GM10248 (cell line): Measurements from ENCODE around the gene MACROH2A2.
"Not testable (repeated sequence)": the region's sequence is repeated elsewhere in the genome, so short reads cannot be mapped to it uniquely, and the experiment has no call there.

Experiments used
- CTCF ChIA-PET: fragments of 300-600 bp; sonication (Branson Sonifier 250); formaldehyde crosslinking; extraction: SDS; loops from one replicate; lab custom pipeline; 2021; ENCODE audit warnings: antibody characterized with exemption; lab: Yijun Ruan, JAX
- POLR2A ChIA-PET: fragments of 350-650 bp; sonication (Branson Sonifier 250); formaldehyde crosslinking; extraction: SDS; loops from one replicate; lab custom pipeline; 2020; ENCODE audit warnings: antibody characterized with exemption; lab: Yijun Ruan, JAX
- DNase-seq: peaks from one replicate; pipeline ENCODE4 v3.0.0; 2012; ENCODE audit errors: extremely low spot score
- CTCF ChIP-seq: IDR thresholded peaks from 2 replicates; pipeline ENCODE4 v1.5.1; 2012; ENCODE audit warnings: mild to moderate bottlenecking, low read depth; ENCODE audit errors: extremely low read depth, missing control alignments, control extremely low read depth

The MACROH2A2 gene

GRCh38 chr10:70122742-70123141 lies 70.1 kb downstream of the MACROH2A2 start:
- ChIA-PET CTCF (interaction anchor here (1.2 to 8.6 kb wide), 5 partner anchors 6 to 242 kb away, joined by 3 to 100 read pairs (median 6); partner anchors contain the start of gene TYSND1), POLR2A (no interaction called here)

DNA sequence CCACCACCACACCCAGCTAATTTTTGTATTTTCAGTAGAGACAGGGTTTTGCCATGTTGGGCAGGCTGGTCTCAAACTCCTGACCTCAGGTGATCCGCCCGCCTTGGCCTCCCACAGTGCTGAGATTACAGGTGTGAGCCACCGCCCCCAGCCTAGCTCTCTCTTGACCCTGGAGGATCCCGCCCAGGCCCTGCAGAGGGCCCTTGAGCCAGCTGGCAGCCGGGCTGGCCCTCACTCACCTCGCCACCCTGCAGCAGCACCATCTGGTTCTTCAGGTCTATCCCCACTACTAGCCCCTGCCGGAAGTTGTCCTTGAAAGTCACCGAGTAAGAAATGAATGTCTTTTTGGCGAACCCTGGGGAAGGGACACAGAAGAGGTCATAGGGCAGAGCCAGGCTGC lies 70.5 kb downstream of the MACROH2A2 start:
- DNase-seq, POLR2A ChIA-PET: not testable (repeated sequence)
- CTCF ChIA-PET: interaction anchor here (1.0 to 8.6 kb wide), 6 partner anchors 6 to 241 kb away, joined by 3 to 100 read pairs (median 5); partner anchors contain the start of gene TYSND1

More at GRCh38 chr10:70122742-70123141, 70.1 kb downstream of the MACROH2A2 start:
- DNase-seq: no peak
- TF ChIP-seq CTCF: no peak

GRCh38 chr10:70123817-70124216 lies 71.2 kb downstream of the MACROH2A2 start:
- CTCF ChIA-PET: interaction anchor here (1.0 to 8.6 kb wide), 4 partner anchors 7 to 22 kb away, joined by 3 to 100 read pairs (median 8); partner anchors contain the start of gene TYSND1
- TF ChIP-seq CTCF: no peak
- DNase-seq: no peak
- POLR2A ChIA-PET: no interaction called here

GRCh38 chr10:70124415-70124814 lies 71.8 kb downstream of the MACROH2A2 start:
- no peak for DNase-seq
- TF ChIP-seq CTCF: no peak
- ChIA-PET CTCF (interaction anchor here (1.0 to 8.6 kb wide), 4 partner anchors 8 to 22 kb away, joined by 3 to 100 read pairs (median 8); partner anchors contain the start of gene TYSND1), POLR2A (no interaction called here)

- no peak for DNase-seq
- TF ChIP-seq CTCF: no peak
- CTCF ChIA-PET: interaction anchor here (8.6 kb wide), 1 partner anchor 8 kb away, joined by 100 read pairs; no protein-coding TSS in a partner anchor
- POLR2A ChIA-PET: no interaction called here
These were observed 72.3 kb downstream of the MACROH2A2 start for GRCh38 chr10:70124918-70125317.

DNA sequence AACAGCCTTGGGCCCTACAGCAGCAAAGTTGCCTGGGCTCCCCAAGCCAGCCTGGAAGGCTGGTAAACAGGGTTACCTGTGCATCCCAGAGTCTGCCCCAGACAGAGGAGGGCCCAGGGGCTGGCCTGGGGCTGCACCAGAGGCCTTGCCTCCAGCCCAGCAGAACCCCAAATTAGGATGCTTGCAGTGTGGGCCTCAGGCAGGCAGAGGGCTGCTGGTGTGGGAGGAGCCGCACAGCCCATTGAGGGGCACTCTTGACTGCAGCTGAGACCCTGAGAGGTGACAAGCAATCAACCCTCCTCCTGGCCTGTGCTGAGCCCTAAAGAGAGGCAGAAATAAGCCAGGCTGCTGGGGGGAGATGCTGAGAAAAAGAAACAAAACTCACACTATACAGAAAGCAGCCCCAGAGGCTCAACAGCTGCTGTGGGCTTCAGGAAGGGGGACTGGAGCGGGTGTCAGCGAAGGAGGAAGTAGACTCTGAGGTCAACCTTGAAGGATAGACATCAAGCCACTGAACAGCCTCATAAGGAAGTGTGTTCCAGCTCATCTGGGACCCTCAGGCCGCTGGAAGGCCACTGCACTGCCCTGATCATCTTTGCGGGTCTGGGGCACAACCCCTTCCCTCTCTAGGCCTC lies 73.4 kb downstream of the MACROH2A2 start:
- no peak for TF ChIP-seq CTCF
- ChIA-PET POLR2A (no interaction called here), CTCF (interaction anchor here (2.0 to 8.6 kb wide), 2 partner anchors 9 to 20 kb away, joined by 13 to 100 read pairs; partner anchors contain the start of gene TYSND1)
- DNase-seq: no peak
